Smooth muscle cell (in vitro differentiated cells): Measurements from ENCODE around the gene RASGRF2. TPM values are rescaled to one million over a fixed set of nuclear protein-coding genes. Genes with fewer than 3 reads are reported as not detected.

ENCODE experiments used
- DNase-seq: peaks from one replicate; lab custom pipeline; 2025; ENCODE audit not compliant: unreplicated experiment; lab: John Stamatoyannopoulos, UW
- H2AFZ ChIP-seq: fragments of 200-600 bp; sonication (generic); 2 replicates; pipeline ENCODE4 v1.6.0; 2016; ENCODE audit warnings: antibody characterized with exemption, low read depth, mild to moderate bottlenecking
- H3F3A ChIP-seq: fragments of 200-600 bp; sonication (generic); 2 replicates; pipeline ENCODE4 v1.6.0; 2017; ENCODE audit warnings: antibody characterized with exemption, low read depth
- H3K27ac ChIP-seq: fragments of 200-600 bp; sonication (generic); 2 replicates; pipeline ENCODE4 v1.5.1; 2016; ENCODE audit warnings: low read depth, mild to moderate bottlenecking
- H3K27me3 ChIP-seq: fragments of 200-600 bp; sonication (generic); 2 replicates; pipeline ENCODE4 v1.6.1; 2016; ENCODE audit warnings: low read depth, mild to moderate bottlenecking
- H3K36me3 ChIP-seq: fragments of 200-600 bp; sonication (generic); 2 replicates; pipeline ENCODE4 v1.5.1; 2016; ENCODE audit warnings: low read depth
- H3K4me1 ChIP-seq: fragments of 200-600 bp; sonication (generic); 2 replicates; pipeline ENCODE4 v1.5.1; 2016; ENCODE audit warnings: low read depth
- H3K4me2 ChIP-seq: fragments of 200-600 bp; sonication (generic); 2 replicates; pipeline ENCODE4 v1.6.0; 2016; ENCODE audit warnings: mild to moderate bottlenecking
- H3K4me3 ChIP-seq: fragments of 200-600 bp; sonication (generic); 2 replicates; pipeline ENCODE4 v1.5.1; 2016; ENCODE audit warnings: mild to moderate bottlenecking
- H3K79me2 ChIP-seq: fragments of 200-600 bp; sonication (generic); 2 replicates; pipeline ENCODE4 v1.6.0; 2016; ENCODE audit warnings: low read depth, mild to moderate bottlenecking
- H3K9ac ChIP-seq: fragments of 200-600 bp; sonication (generic); 2 replicates; pipeline ENCODE4 v1.6.0; 2016; ENCODE audit warnings: low read depth
- H3K9me3 ChIP-seq: fragments of 200-600 bp; sonication (generic); replicated peaks from 2 replicates; pipeline ENCODE4 v1.5.1; 2016; ENCODE audit warnings: low read depth
- H4K20me1 ChIP-seq: fragments of 200-600 bp; sonication (generic); 2 replicates; pipeline ENCODE4 v1.6.0; 2016; ENCODE audit warnings: low read depth
- CTCF ChIP-seq: fragments of 200-600 bp; sonication (generic); IDR thresholded peaks from 2 replicates; pipeline ENCODE4 v1.5.1; 2017; ENCODE audit warnings: borderline replicate concordance, mild to moderate bottlenecking, antibody characterized with exemption; ENCODE audit not compliant: insufficient read depth, poor library complexity, severe bottlenecking
- WGBS: methylation state at CpG from one replicate; pipeline ENCODE4 v1.1.7; 2016; ENCODE audit warnings: low lambda C conversion rate; 5-methylcytosine and 5-hydroxymethylcytosine counted together
- polyA plus RNA-seq: library from polyadenylated mRNA; unstranded; fragments of >200 nt; fragmentation: Nextera tagmentation; extraction: Ambion mirVana; gene quantifications from 2 replicates; pipeline ENCODE4 v1.2.1, GENCODE V29; 2016
- total RNA-seq: library from RNA; depleted of rRNA; stranded (reverse); fragments of >200 nt; gene quantifications from 2 replicates; pipeline ENCODE4 v1.2.3, GENCODE V29; 2014

Gene RASGRF2
- total and polyA plus RNA-seq, 2 experiments from 2014 or later, result 11.1 to 24.7 TPM

- Histone ChIP-seq H3F3A (no peaks in the 10 kb centered on the region), H3K9ac (no peak overlapping the region), H3K9me3 (no peaks in the 10 kb centered on the region), H4K20me1 (no peaks in the 10 kb centered on the region), H3K27ac (no peak overlapping the region), H3K4me2 (no peak overlapping the region), H3K36me3 (no peaks in the 10 kb centered on the region), H2AFZ (no peak overlapping the region), H3K27me3 (no peaks in the 10 kb centered on the region), H3K4me3 (no peak overlapping the region), H3K79me2 (peaks cover 4% of the 10 kb centered on the region), H3K4me1 (no peaks in the 10 kb centered on the region)
- 93% methylated on average over 5 of the region's 5 CpGs for WGBS
- no peak for DNase-seq
- TF ChIP-seq CTCF, result no peak
Observed at GRCh38 chr5:81105261-81105877, 145.2 kb downstream of the RASGRF2 start.

- TF ChIP-seq CTCF, result no peak
- no peak overlapping the region for H3K4me2 ChIP-seq
- no peaks in the 10 kb centered on the region for H3K36me3 ChIP-seq
- H3K27me3 ChIP-seq, result no peaks in the 10 kb centered on the region
- no peak for DNase-seq
- H3F3A ChIP-seq, result no peaks in the 10 kb centered on the region
- no peaks in the 10 kb centered on the region for H3K4me1 ChIP-seq
- H2AFZ ChIP-seq, result no peak overlapping the region
- no peaks in the 10 kb centered on the region for H3K79me2 ChIP-seq
- no peak overlapping the region for H3K27ac ChIP-seq
- H3K9ac ChIP-seq, result no peak overlapping the region
- H3K4me3 ChIP-seq, result no peak overlapping the region
- H3K9me3 ChIP-seq, result no peaks in the 10 kb centered on the region
- WGBS, result 89% methylated on average over 4 of the region's 4 CpGs
- no peaks in the 10 kb centered on the region for H4K20me1 ChIP-seq
Observed at GRCh38 chr5:81115261-81115660, 155.1 kb downstream of the RASGRF2 start.

GRCh38 chr5:81117566-81117965, 157.4 kb downstream of the RASGRF2 start:
- no peak for TF ChIP-seq CTCF
- no peaks in the 10 kb centered on the region for H3K4me1 ChIP-seq
- H3K9ac ChIP-seq, result no peak overlapping the region
- no peaks in the 10 kb centered on the region for H3K36me3 ChIP-seq
- no peaks in the 10 kb centered on the region for H3K79me2 ChIP-seq
- no peak overlapping the region for H3K27ac ChIP-seq
- no peaks in the 10 kb centered on the region for H4K20me1 ChIP-seq
- H3F3A ChIP-seq, result no peaks in the 10 kb centered on the region
- no peaks in the 10 kb centered on the region for H3K9me3 ChIP-seq
- no peak overlapping the region for H3K4me2 ChIP-seq
- no peak overlapping the region for H3K4me3 ChIP-seq
- H2AFZ ChIP-seq, result no peak overlapping the region
- no peaks in the 10 kb centered on the region for H3K27me3 ChIP-seq
- DNase-seq, result no peak
- WGBS, result 93% methylated on average over 3 of the region's 3 CpGs

- WGBS, result 89% methylated on average over 5 of the region's 5 CpGs
- DNase-seq, result no peak
Observed at GRCh38 chr5:81121273-81121672, 161.1 kb downstream of the RASGRF2 start.

More at GRCh38 chr5:81121273-81121672, 161.1 kb downstream of the RASGRF2 start:
- Histone ChIP-seq H3K4me3 (no peak overlapping the region), H4K20me1 (no peaks in the 10 kb centered on the region), H3K36me3 (no peaks in the 10 kb centered on the region), H3F3A (no peaks in the 10 kb centered on the region), H3K79me2 (no peaks in the 10 kb centered on the region), H3K27me3 (no peaks in the 10 kb centered on the region), H2AFZ (no peak overlapping the region), H3K9me3 (no peaks in the 10 kb centered on the region), H3K4me1 (no peaks in the 10 kb centered on the region), H3K4me2 (no peak overlapping the region), H3K27ac (no peak overlapping the region), H3K9ac (no peak overlapping the region)
- no peak for TF ChIP-seq CTCF
